Ovary (tissue), 3 donors: ENCODE data around the gene PITPNC1.

Experiments used
- CTCF ChIP-seq, 3 donors: fragments of 450-650 bp in 2 of 3; fragments of 200-600 bp in 1 of 3; IDR thresholded peaks; one replicate each; pipeline versions ENCODE4 v1.5.1 to v1.8.0; 2016 to 2022; ENCODE audit warnings: antibody characterized with exemption in 3 of 3, mild to moderate bottlenecking in 1 of 3
- POLR2A ChIP-seq: fragments of 450-650 bp; IDR thresholded peaks from one replicate; pipeline ENCODE4 v1.6.1; 2017; ENCODE audit warnings: antibody characterized with exemption, mild to moderate bottlenecking, moderate library complexity
- donor health status: DM: no; HTN: no; CAD: no.

- TF ChIP-seq CTCF (IDR thresholded peaks at IDR 0.05) (no peak), POLR2A (no peak)
Observed at GRCh38 chr17:67476787-67477335, 99.8 kb downstream of the PITPNC1 start.
